Cardiac fibroblast (primary cell): ENCODE measurements around the gene WDR64.
A peak's percentile ranks its signal among the peaks of the same experiment; 100 is the strongest.
"Not testable (repeated sequence)": the region's sequence is repeated elsewhere in the genome, so short reads cannot be mapped to it uniquely, and the experiment has no call there.

Experiments used
- DNase-seq, 2 donors: peaks; one replicate each; pipeline versions ENCODE4 v3.0.0 to v3.0.0-alpha.2; 2010; ENCODE audit warnings: low read depth in 2 of 2
- H3K4me3 ChIP-seq, 2 donors: replicated peaks in 1 of 2; 1 replicate in 1 of 2; 2 replicates in 1 of 2; pipeline ENCODE4 v1.5.1; 2011; ENCODE audit warnings: low read depth in 2 of 2, low read length in 2 of 2, mild to moderate bottlenecking in 2 of 2, moderate library complexity in 1 of 2
- CTCF ChIP-seq: IDR thresholded peaks from one replicate; pipeline ENCODE4 v1.5.1; 2011; ENCODE audit warnings: low read depth, mild to moderate bottlenecking, low read length, inconsistent platforms

The WDR64 gene

GRCh38 chr1:241823925-241824324, 171.8 kb downstream of the WDR64 start:
- DNase-seq, result no peak
- H3K4me3 ChIP-seq, result no peak overlapping the region
- TF ChIP-seq CTCF, result no peak

GRCh38 chr1:241825581-241825980, 173.5 kb downstream of the WDR64 start:
- H3K4me3 ChIP-seq, result no peak overlapping the region

GRCh38 chr1:241826613-241827012, 174.5 kb downstream of the WDR64 start:
- not testable (repeated sequence) for DNase-seq, H3K4me3 ChIP-seq

More at GRCh38 chr1:241825581-241825980, 173.5 kb downstream of the WDR64 start:
- DNase-seq, result peak; percentile 23 to 39
- no peak for TF ChIP-seq CTCF

- no peak for TF ChIP-seq CTCF
- no peak overlapping the region for H3K4me3 ChIP-seq
- no peak for DNase-seq
These were observed 175.2 kb downstream of the WDR64 start for GRCh38 chr1:241827264-241827663.

DNA sequence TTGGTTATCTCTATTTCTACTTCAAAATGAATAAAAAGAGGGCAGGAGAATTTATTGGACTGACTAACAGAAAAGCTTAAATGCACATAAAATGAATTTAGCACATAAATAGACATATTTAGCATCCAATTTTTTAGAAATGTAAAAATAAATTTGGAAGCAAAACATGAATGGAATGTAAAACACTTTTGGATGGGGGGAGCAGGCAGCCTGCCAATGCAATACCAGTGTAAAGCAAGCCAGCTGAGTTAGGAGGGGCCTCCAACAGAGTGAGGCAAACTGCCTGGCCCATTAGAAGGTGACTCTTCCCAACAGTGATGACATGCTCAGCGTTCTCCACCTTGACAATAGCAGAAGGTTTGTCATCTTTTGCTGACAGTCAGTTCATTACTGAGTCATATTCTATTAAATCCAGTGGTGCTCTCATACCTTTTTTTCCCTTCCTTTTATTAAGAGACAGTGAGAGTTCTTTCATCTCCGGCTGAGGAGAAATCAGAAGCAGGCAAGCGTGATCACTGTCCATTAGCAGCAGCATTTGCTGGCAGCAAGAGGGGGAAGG, 176.5 kb downstream of the WDR64 start:
- H3K4me3 ChIP-seq, result no peak overlapping the region
- no peak for TF ChIP-seq CTCF
- DNase-seq, result peak; percentile 16 to 48

DNA sequence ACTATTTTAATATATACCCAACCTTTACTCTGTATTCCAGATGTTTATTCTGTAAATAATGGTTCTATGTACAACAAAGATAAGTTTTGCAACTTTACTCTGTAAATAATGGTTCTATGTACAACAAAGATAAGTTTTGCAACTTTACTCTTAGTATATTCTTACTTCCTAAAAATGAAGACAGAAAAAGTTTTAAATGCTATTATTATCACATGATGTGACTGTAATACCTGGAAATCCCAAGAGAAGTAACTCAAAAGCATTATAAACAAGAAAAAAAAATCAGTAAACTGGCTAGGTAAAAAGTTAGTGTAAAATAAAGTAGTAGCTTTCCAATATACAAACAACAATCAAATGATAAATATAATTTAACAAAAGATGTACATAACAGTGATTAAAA, 177.4 kb downstream of the WDR64 start:
- no peak for TF ChIP-seq CTCF
- no peak overlapping the region for H3K4me3 ChIP-seq
- DNase-seq, result no peak

- H3K4me3 ChIP-seq, result no peak overlapping the region
- peak; percentile 75 for TF ChIP-seq CTCF
- peak; percentile 66 to 72 for DNase-seq
These were observed 182.8 kb downstream of the WDR64 start for GRCh38 chr1:241834733-241835377.
